SK-N-SH (cell line): ENCODE data around the gene MMD. TPM values are rescaled to one million over a fixed set of nuclear protein-coding genes. Genes with fewer than 3 reads are reported as not detected.
"Not testable (repeated sequence)": the region's sequence is repeated elsewhere in the genome, so short reads cannot be mapped to it uniquely, and the experiment has no call there.

Experiments used
- CTCF ChIA-PET: fragments of 300-600, 350-600 bp; formaldehyde crosslinking; extraction: SDS; loops from one replicate; lab custom pipeline; 2021; lab: Yijun Ruan, JAX
- POLR2A ChIA-PET: fragments of 350-600 bp; sonication (Branson Sonifier 250); formaldehyde crosslinking; extraction: SDS; loops from one replicate; lab custom pipeline; 2020; ENCODE audit warnings: antibody characterized with exemption, inconsistent platforms; lab: Yijun Ruan, JAX
- DNase-seq: peaks from one replicate; pipeline ENCODE4 v3.0.0; 2012
- H2AFZ ChIP-seq: fragments of 200-600 bp; sonication (generic); 2 replicates; pipeline ENCODE4 v1.8.1; 2016; ENCODE audit warnings: antibody characterized with exemption, mild to moderate bottlenecking, low read depth
- H3F3A ChIP-seq: fragments of 200-600 bp; sonication (generic); replicated peaks from 2 replicates; pipeline ENCODE3; 2016; ENCODE audit warnings: antibody characterized with exemption, mild to moderate bottlenecking; ENCODE audit not compliant: insufficient read depth
- H3K27ac ChIP-seq, 2 experiments: fragments of 200-500 bp in 1 of 2; fragments of 200-600 bp in 1 of 2; sonication (Bioruptor generic) in 1 of 2; sonication (generic), shearing (Covaris generic) in 1 of 2; 2 replicates each; pipeline versions ENCODE4 v1.5.1 to v1.6.1; 2014 to 2016; ENCODE audit warnings: low read depth in 2 of 2, inconsistent platforms in 1 of 2, low read length in 1 of 2, mild to moderate bottlenecking in 1 of 2, mixed read lengths in 1 of 2
- H3K27me3 ChIP-seq: fragments of 200-600 bp; sonication (generic), shearing (Covaris generic); 2 replicates; pipeline ENCODE4 v1.6.1; 2016; ENCODE audit warnings: mixed run types; ENCODE audit not compliant: insufficient read depth
- H3K36me3 ChIP-seq, 2 experiments: fragments of 200-500 bp in 1 of 2; fragments of 200-600 bp in 1 of 2; sonication (Bioruptor generic) in 1 of 2; sonication (generic) in 1 of 2; replicated peaks in 1 of 2; 2 replicates each; pipeline versions ENCODE3 to v1.5.1; 2014 to 2016; ENCODE audit warnings: low read length in 1 of 2, mild to moderate bottlenecking in 1 of 2; ENCODE audit not compliant: insufficient read depth in 2 of 2, control insufficient read depth in 1 of 2
- H3K4me1 ChIP-seq, 2 experiments: fragments of 200-500 bp in 1 of 2; fragments of 200-600 bp in 1 of 2; sonication (Bioruptor generic) in 1 of 2; sonication (generic), shearing (Covaris generic) in 1 of 2; 2 replicates each; pipeline versions ENCODE4 v1.5.1 to v1.6.1; 2014 to 2016; ENCODE audit warnings: low read depth in 1 of 2, low read length in 1 of 2, mixed run types in 1 of 2; ENCODE audit not compliant: insufficient read depth in 2 of 2, control insufficient read depth in 1 of 2
- H3K4me2 ChIP-seq: fragments of 200-600 bp; sonication (generic), shearing (Covaris generic); 2 replicates; pipeline ENCODE4 v1.6.1; 2017; ENCODE audit warnings: mixed run types
- H3K4me3 ChIP-seq, 2 experiments: fragments of 200-500 bp in 1 of 2; fragments of 200-600 bp in 1 of 2; sonication (Bioruptor generic) in 1 of 2; sonication (generic), shearing (Covaris generic) in 1 of 2; 2 replicates each; pipeline versions ENCODE4 v1.5.1 to v1.8.1; 2014 to 2016; ENCODE audit warnings: low read depth in 2 of 2, inconsistent platforms in 1 of 2, low read length in 1 of 2, mild to moderate bottlenecking in 1 of 2, mixed read lengths in 1 of 2, moderate library complexity in 1 of 2
- H3K79me2 ChIP-seq: fragments of 200-600 bp; sonication (generic); 2 replicates; pipeline ENCODE4 v1.8.1; 2017; ENCODE audit warnings: mild to moderate bottlenecking; ENCODE audit not compliant: insufficient read depth
- H3K9ac ChIP-seq: fragments of 200-600 bp; sonication (generic); 2 replicates; pipeline ENCODE4 v1.6.1; 2017; ENCODE audit warnings: mixed run types
- H3K9me2 ChIP-seq: fragments of 200-600 bp; sonication (generic); 2 replicates; pipeline ENCODE4 v1.6.1; 2017; ENCODE audit warnings: mixed run types
- H3K9me3 ChIP-seq: fragments of 200-600 bp; sonication (generic); 2 replicates; pipeline ENCODE4 v1.6.1; 2017; ENCODE audit warnings: mixed run types, mild to moderate bottlenecking, moderate library complexity
- H4K20me1 ChIP-seq: fragments of 200-600 bp; sonication (generic); 2 replicates; pipeline ENCODE4 v1.6.1; 2017; ENCODE audit warnings: mild to moderate bottlenecking, mixed run types; ENCODE audit not compliant: insufficient read depth
- CHD2 ChIP-seq: fragments of 150-350 bp; IDR thresholded peaks from 2 replicates; pipeline ENCODE4 v1.6.1; 2018; ENCODE audit warnings: low read length; ENCODE audit not compliant: partially characterized antibody
- EP300 ChIP-seq, 2 experiments: IDR thresholded peaks; 2 replicates each; pipeline versions ENCODE4 v1.4.0 to v1.6.1; 2012; ENCODE audit warnings: borderline replicate concordance in 1 of 2, low read depth in 1 of 2, low read length in 1 of 2
- EZH2phosphoT487 ChIP-seq: fragments of 200-600 bp; sonication (generic); IDR thresholded peaks from 2 replicates; pipeline ENCODE4 v1.6.1; 2017; ENCODE audit warnings: low read depth, mixed run types, mild to moderate bottlenecking, antibody characterized with exemption, moderate library complexity, borderline replicate concordance
- FOSL2 ChIP-seq: IDR thresholded peaks from 2 replicates; pipeline ENCODE4 v1.4.0; 2012; ENCODE audit warnings: low read depth, mild to moderate bottlenecking, moderate library complexity, borderline replicate concordance
- FOXM1 ChIP-seq: IDR thresholded peaks from 2 replicates; pipeline ENCODE4 v1.4.0; 2012; ENCODE audit warnings: low read depth, mild to moderate bottlenecking
- GABPA ChIP-seq: IDR thresholded peaks from 2 replicates; pipeline ENCODE4 v1.4.0; 2012; ENCODE audit warnings: low read depth, mild to moderate bottlenecking
- JUND ChIP-seq: IDR thresholded peaks from 2 replicates; pipeline ENCODE4 v1.4.0; 2012
- MAX ChIP-seq: IDR thresholded peaks from 2 replicates; pipeline ENCODE4 v1.4.0; 2012; ENCODE audit warnings: low read depth
- MEF2A ChIP-seq: IDR thresholded peaks from 2 replicates; pipeline ENCODE4 v1.4.0; 2012; ENCODE audit warnings: low read depth, borderline replicate concordance
- NFIC ChIP-seq: IDR thresholded peaks from 2 replicates; pipeline ENCODE4 v1.4.0; 2012; ENCODE audit warnings: borderline replicate concordance
- PBX3 ChIP-seq: IDR thresholded peaks from 2 replicates; pipeline ENCODE4; 2012
- POLR2AphosphoS5 ChIP-seq: IDR thresholded peaks from 2 replicates; pipeline ENCODE4 v1.6.1; 2012; ENCODE audit warnings: low read depth, low read length
- RAD21 ChIP-seq: IDR thresholded peaks from 2 replicates; pipeline ENCODE4 v1.6.1; 2012; ENCODE audit warnings: mild to moderate bottlenecking, low read length
- RCOR1 ChIP-seq: fragments of 150-350 bp; IDR thresholded peaks from 2 replicates; pipeline ENCODE4 v1.6.1; 2017; ENCODE audit warnings: antibody characterized with exemption, low read length
- RFX5 ChIP-seq: IDR thresholded peaks from 2 replicates; pipeline ENCODE4 v1.6.1; 2012; ENCODE audit warnings: mild to moderate bottlenecking, improper control_type of control experiment, low read length
- SIN3A ChIP-seq: IDR thresholded peaks from 2 replicates; pipeline ENCODE4 v1.6.1; 2012; ENCODE audit warnings: low read depth, mild to moderate bottlenecking, low read length, moderate library complexity, borderline replicate concordance
- SMC3 ChIP-seq: IDR thresholded peaks from 2 replicates; pipeline ENCODE4 v1.6.1; 2012; ENCODE audit warnings: low read depth, low read length, improper control_type of control experiment
- TCF12 ChIP-seq: IDR thresholded peaks from 2 replicates; pipeline ENCODE4 v1.4.0; 2012
- TEAD4 ChIP-seq: IDR thresholded peaks from 2 replicates; pipeline ENCODE4 v1.4.0; 2012; ENCODE audit warnings: mild to moderate bottlenecking, borderline replicate concordance; ENCODE audit not compliant: insufficient read depth
- USF2 ChIP-seq: fragments of 150-350 bp; IDR thresholded peaks from 2 replicates; pipeline ENCODE4 v1.6.1; 2017; ENCODE audit warnings: antibody characterized with exemption, low read length, low read depth, borderline replicate concordance
- WGBS: methylation state at CpG from one replicate; pipeline ENCODE4 v1.1.6; 2017; ENCODE audit warnings: low lambda C conversion rate; 5-methylcytosine and 5-hydroxymethylcytosine counted together
- polyA plus RNA-seq, 3 experiments: library from polyadenylated mRNA; depleted of rRNA; stranded (reverse); fragments of >200 nt; gene quantifications; 2 replicates each; pipeline ENCODE4 v1.2.3, GENCODE V29; 2012

MMD gene
- polyA plus RNA-seq, 1 of the 3 experiments (the other 2 are of a cell fraction): 10.9 TPM

- Histone ChIP-seq H3F3A (no peaks in the 10 kb centered on the region), H3K9ac (no peak overlapping the region), H3K4me3 (no peak overlapping the region), H3K36me3 (no peaks in the 10 kb centered on the region), H3K27ac (no peak overlapping the region), H2AFZ (no peak overlapping the region), H3K4me1 (peaks cover 4 to 6% of the 10 kb centered on the region in 2 experiments; a peak in 3 of 4 replicates), H3K27me3 (peaks cover 17% of the 10 kb centered on the region; the same call in 1 of the 2 replicates), H3K9me2 (no peaks in the 10 kb centered on the region), H4K20me1 (no peaks in the 10 kb centered on the region), H3K79me2 (peaks cover 12% of the 10 kb centered on the region; the same call in 1 of the 2 replicates), H3K4me2 (no peak overlapping the region), H3K9me3 (no peaks in the 10 kb centered on the region)
- ChIA-PET POLR2A (no interaction called here), CTCF (interaction anchor here (0.7 to 1.5 kb wide), 5 partner anchors 24 to 432 kb away, joined by 3 to 5 read pairs (median 3); no protein-coding TSS in a partner anchor)
- WGBS: 73% methylated on average over 4 of the region's 4 CpGs
- no peak for TF ChIP-seq EP300 (IDR thresholded peaks at IDR 0.05; ENCODE audit: borderline replicate concordance in 1 of 2, low read depth in 1 of 2, low read length in 1 of 2)
- TF ChIP-seq RCOR1: no peak
- TF ChIP-seq TEAD4: no peak
- TF ChIP-seq MEF2A: no peak
- DNase-seq: no peak
These were observed 3.4 kb upstream of the MMD start for GRCh38 chr17:55424893-55425540.

- H3K9me3 ChIP-seq: no peaks in the 10 kb centered on the region
- H4K20me1 ChIP-seq: no peaks in the 10 kb centered on the region
- no peak overlapping the region for H3K27ac ChIP-seq
- no peaks in the 10 kb centered on the region for H3K9me2 ChIP-seq
- peaks cover 17% of the 10 kb centered on the region; the same call in 1 of the 2 replicates for H3K27me3 ChIP-seq
- WGBS: 85% methylated on average over 3 of the region's 3 CpGs
- ChIA-PET CTCF (interaction anchor here (1.5 to 1.8 kb wide), 2 partner anchors 91 to 103 kb away, joined by 5 to 6 read pairs; no protein-coding TSS in a partner anchor), POLR2A (interaction anchor here (0.7 kb wide), 1 partner anchor 1681 kb away, joined by 3 read pairs; no protein-coding TSS in a partner anchor)
- no peak overlapping the region for H2AFZ ChIP-seq
- no peaks in the 10 kb centered on the region for H3K36me3 ChIP-seq
- peaks cover 6 to 8% of the 10 kb centered on the region in 2 experiments; a peak in 3 of 4 replicates for H3K4me1 ChIP-seq
- H3F3A ChIP-seq: no peaks in the 10 kb centered on the region
- H3K4me2 ChIP-seq: no peak overlapping the region
- no peak overlapping the region for H3K9ac ChIP-seq
- no peak for DNase-seq
- no peak for TF ChIP-seq GABPA
- no peak for TF ChIP-seq SIN3A
- no peak for TF ChIP-seq RFX5
- TF ChIP-seq FOSL2: no peak
- no peak for TF ChIP-seq RAD21
- TF ChIP-seq POLR2AphosphoS5: no peak
- no peak for TF ChIP-seq FOXM1
- no peak for TF ChIP-seq EZH2phosphoT487
- no peak for TF ChIP-seq SMC3
- no peak for TF ChIP-seq PBX3
- no peak for TF ChIP-seq TCF12
- no peak for TF ChIP-seq JUND
- TF ChIP-seq USF2: no peak
- no peak for TF ChIP-seq MAX
- no peak for TF ChIP-seq NFIC
- TF ChIP-seq CHD2: no peak
- TF ChIP-seq, all 33 proteins: peak for 0
- peaks cover 24% of the 10 kb centered on the region; the same call in 1 of the 2 replicates for H3K79me2 ChIP-seq
- no peak overlapping the region for H3K4me3 ChIP-seq
These were observed 1.9 kb upstream of the MMD start for GRCh38 chr17:55423535-55423934.

- POLR2A ChIA-PET: interaction anchor here (0.7 kb wide), 1 partner anchor 1681 kb away, joined by 3 read pairs; no protein-coding TSS in a partner anchor
- not testable (repeated sequence) for H3F3A ChIP-seq, DNase-seq
These were observed 1.2 kb upstream of the MMD start for GRCh38 chr17:55422828-55423164.

More at GRCh38 chr17:55422828-55423164, 1.2 kb upstream of the MMD start:
- CTCF ChIA-PET: interaction anchor here (0.6 to 1.8 kb wide), 4 partner anchors 22 to 104 kb away, joined by 3 to 6 read pairs (median 4); no protein-coding TSS in a partner anchor
- H3K9me2 ChIP-seq, H4K20me1 ChIP-seq, H3K4me3 ChIP-seq, H3K9me3 ChIP-seq, H3K9ac ChIP-seq, H3K4me1 ChIP-seq, H3K4me2 ChIP-seq, H3K36me3 ChIP-seq, H3K27ac ChIP-seq: not testable (repeated sequence)
- WGBS: 74% methylated on average over 6 of the region's 6 CpGs
- 0 out of 2 replicates have a peak overlapping the region, but pooled peaks have one; percentile 76 for H2AFZ ChIP-seq
- peaks cover 17% of the 10 kb centered on the region; the same call in 1 of the 2 replicates for H3K27me3 ChIP-seq
- peaks cover 28% of the 10 kb centered on the region; the same call in 1 of the 2 replicates for H3K79me2 ChIP-seq
